Inflammatory macrophage treated with lipopolysaccharide for 1 hour (primary cell): ENCODE data around the gene PANX2.
"Not testable (repeated sequence)": the region's sequence is repeated elsewhere in the genome, so short reads cannot be mapped to it uniquely, and the experiment has no call there.

Experiments
- DNase-seq, 2 donors: peaks; one replicate each; pipeline ENCODE4 v3.0.0-alpha.2; 2020 to 2022

The PANX2 gene, protein sequence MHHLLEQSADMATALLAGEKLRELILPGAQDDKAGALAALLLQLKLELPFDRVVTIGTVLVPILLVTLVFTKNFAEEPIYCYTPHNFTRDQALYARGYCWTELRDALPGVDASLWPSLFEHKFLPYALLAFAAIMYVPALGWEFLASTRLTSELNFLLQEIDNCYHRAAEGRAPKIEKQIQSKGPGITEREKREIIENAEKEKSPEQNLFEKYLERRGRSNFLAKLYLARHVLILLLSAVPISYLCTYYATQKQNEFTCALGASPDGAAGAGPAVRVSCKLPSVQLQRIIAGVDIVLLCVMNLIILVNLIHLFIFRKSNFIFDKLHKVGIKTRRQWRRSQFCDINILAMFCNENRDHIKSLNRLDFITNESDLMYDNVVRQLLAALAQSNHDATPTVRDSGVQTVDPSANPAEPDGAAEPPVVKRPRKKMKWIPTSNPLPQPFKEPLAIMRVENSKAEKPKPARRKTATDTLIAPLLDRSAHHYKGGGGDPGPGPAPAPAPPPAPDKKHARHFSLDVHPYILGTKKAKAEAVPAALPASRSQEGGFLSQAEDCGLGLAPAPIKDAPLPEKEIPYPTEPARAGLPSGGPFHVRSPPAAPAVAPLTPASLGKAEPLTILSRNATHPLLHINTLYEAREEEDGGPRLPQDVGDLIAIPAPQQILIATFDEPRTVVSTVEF

DNA sequence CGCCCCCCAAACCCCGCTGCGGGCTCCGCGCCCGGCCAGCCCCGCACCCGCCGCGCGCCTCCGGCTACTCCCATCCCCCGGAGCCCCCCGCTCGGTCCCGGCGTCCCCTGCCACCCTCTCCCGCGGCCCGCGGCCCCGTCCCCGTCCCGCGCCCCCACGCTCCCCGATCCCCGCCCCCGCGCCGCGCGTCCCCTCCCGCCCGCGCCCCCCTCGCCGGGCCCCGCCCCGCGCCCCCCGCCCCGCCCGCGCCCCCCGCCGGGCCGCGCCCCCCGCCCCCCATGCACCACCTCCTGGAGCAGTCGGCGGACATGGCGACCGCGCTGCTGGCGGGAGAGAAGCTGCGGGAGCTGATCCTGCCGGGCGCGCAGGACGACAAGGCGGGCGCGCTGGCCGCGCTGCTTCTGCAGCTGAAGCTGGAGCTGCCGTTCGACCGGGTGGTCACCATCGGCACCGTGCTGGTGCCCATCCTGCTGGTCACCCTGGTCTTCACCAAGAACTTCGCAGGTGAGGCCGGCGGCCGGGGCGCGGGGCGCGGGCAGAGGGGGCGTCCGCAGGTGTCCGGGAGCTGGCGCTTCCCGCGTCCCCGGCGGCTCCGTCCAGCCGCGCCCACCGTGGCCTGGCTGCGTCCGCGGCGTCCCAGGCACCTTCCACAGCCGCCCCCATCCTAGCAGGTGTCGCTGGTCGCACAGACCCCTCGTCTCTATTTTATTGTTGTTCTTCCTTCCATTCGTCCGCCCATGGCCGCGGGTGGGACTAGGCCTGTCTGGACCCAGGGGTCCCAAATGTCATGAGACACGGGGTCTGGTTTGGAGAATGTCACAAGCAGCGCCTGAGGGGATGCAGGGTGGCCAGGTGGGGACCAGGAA is at the start of gene PANX2:
Gene PANX2, plus strand, starts transcription at position 279 of the 866 bp plus-strand sequence. Its CDS starts 0 bp downstream, at position 279.
- no peak for DNase-seq

DNA sequence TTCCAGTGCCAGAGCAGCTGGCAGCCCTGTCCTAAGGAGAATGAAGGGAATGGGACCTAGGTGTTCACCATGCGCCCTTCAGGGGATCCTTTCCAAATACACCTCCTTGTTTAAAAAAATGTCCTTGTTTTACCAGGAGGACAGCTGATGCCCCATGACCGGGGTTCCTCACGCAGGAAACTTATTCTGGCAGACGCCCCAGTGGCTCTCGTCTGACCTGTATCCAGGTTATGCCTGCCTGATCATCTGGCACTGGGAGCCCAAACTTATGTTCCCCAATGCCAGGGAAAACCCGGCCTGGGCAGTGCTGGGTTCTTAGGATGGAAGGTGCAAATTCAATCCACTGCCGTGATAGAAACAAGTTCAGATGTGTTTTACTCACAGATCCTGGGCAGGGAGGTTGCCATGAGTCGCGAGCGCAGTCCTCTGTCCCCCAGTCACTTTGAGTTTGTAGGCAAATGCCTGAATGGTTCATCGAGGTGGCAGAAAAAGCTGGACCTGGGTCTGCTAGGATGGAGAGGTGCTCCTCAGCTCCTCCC is 49.3 kb upstream of the PANX2 start:
- DNase-seq: no peak

DNA sequence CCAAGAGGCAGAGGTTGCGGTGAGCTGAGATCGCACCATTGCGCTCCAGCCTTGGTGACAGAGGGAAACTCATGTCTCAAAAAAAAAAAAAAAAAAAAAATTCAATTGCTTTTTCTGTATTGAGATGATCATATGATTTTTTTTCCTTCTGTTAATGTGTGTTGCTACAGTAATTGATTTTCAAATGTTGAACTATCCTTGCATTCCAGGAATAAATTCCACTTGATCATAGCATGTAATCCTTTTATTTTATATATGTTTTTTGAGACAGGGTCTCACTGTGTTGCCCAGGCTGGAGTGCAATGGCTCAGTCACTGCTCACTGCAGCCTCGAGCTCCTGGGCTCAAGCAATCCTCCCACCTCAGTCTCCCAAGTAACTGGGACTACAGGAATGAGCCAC is 47.4 kb upstream of the PANX2 start:
- DNase-seq: no peak

DNA sequence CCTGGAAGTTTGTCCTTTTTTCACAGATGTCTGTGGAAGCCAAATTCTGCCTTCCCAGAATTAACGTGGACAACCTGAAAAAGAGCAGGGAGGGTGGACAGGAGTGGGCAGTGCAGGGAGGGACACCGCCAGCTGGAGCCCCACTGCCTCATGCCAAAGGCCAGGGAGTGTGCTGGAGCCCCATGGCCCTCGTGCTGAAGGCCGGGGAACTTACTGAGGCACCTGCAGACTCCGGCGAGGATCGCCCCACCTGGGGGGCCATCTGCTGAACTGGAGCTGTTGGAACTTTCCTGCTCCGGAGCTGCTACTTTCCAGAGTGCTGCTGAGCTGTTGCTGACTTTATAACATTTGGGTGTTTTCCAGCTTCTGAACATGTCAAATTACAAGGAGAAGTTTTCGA is 45.5 kb upstream of the PANX2 start:
- no peak for DNase-seq

DNA sequence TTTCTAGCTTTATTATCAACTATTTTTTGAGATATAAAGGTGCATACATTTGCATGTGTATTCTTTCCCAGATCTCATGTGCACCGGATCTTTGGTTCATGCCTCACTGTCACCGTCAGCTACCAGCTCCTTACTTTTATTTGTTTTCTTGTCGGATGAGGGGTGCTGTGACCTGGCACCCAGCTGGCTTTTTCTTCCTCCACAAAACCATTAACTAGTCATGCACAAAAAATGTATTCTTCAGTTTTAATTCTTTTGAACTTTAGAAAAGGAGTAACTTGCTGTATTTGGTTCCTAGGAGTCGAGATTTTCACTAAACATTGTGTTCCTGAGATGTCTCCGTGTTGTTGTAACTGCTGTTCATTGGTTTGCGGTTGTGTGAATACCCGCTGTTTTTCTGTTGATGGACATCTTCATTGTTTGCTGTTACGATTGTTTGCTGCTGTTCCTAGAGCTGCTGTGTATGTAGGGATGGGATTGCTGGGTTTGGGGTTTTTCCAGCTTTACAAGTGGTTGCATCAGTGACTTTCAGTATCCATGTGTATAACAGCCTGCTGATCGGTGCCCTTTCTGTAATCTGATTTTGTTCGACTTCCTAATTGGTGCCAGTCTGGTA is 41.3 kb upstream of the PANX2 start:
- no peak for DNase-seq

DNA sequence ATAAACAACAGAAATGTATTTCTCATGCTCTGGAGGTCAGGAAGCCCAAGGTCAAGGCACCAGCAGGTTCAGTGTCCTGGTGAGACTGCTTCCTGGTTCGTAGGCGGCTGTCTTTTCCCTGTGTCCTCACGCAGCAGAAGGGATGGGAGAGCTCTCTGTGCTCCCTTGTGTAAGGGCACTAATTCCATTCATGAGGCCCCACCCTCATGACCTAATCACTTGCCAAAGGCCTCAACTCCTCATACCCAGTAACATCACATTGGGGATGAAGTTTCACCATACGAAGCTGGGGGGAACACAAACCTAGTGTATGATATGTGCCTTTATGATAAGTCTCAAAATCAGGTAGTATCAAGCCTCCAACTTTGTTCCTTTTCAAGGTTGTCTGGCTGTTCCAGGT is 38.6 kb upstream of the PANX2 start:
- DNase-seq: no peak

DNA sequence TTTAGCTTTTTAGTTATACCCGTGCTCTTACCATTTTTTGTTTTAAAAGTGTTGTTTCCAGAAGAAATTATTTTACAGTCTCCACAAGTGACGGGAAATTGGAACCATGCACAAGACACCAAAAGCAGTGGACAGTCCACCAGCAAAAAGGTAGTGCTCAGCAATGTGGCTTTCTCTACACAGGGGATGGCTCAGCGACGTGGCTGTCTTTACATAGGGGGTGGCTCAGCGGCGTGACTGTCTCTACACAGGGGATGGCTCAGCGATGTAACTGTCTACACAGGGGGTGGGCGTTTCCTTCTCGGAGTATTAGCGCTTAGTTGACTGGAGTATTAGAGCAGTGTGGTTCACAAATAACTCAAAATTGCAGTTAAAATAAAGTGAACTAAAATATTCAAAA is 36.0 kb upstream of the PANX2 start:
- DNase-seq: no peak

DNA sequence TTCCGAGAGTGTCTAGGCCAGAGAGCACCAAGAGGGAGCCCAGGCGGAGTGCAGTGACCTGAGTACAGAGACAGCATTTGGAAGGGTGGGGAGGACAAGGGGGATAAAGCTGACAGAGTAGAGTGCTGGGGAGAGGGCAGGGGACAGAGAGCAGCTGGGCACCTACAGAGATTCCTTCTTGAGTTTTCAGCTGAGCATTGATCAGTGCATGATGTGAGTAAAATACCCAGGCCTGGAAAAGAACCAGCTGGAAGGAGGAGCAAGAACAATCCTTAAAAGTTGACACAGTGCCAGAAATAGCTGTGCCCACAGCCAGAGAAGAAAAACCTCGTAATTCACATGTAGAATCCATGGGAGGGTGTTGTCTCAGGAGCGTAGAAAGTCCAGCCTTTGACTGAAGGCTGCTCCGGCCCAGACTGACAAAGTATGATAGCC is 33.9 kb upstream of the PANX2 start:
- no peak for DNase-seq

DNA sequence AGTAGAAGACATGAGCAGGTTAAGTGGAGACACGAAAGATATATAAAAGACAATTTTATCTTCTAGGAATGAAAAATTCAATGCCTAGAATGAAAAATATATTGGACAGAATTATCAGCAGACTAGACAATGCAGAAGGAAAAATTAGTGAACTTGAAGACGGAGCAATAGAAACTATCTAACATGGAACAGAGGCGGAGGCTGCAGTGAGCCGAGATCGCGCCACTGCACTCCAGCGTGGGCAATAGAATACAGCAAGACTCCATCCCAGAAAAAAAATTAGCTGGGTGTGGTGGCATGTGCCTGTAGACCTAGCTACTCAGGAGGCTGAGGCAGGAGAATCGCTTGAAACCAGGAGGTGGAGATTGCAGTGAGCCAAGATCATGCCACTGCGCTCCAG is 33.3 kb upstream of the PANX2 start:
- DNase-seq: not testable (repeated sequence)

DNA sequence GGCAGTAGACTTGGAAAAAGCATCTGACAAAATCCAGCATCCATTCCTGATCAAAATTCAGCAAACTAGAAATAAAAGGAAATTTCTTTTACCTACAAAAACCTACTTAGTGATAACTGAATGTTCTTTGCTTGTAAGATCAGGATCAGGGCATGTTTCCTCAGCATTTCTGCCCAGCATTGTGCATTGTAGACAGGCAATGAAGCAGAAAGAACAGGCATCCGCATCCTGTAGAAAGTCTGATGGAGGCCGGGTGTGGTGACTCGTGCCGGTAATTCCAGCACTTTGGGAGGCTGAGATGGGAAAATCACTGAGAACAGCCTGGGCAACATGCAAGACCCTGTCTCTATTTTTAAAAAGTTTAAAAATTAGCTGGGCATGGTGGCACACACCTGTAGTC is 32.5 kb upstream of the PANX2 start:
- no peak for DNase-seq

DNA sequence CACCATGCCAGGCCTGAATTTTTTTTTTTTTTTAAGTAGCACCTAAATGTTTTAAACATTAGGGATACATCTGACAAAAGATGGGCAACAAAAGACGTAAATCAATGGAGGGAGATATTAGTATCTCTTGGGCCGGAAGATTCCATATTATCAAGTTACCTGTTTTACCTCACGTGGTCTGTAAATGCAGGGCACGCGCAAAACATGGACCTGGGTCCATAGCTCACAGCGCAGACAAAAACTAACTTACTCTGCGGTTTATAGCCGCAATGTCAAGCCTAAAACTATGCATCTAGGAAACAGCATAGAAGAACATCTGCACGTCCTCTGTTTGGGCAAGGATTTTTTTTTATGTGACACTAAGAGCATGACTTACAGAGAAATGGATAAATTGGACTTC is 31.5 kb upstream of the PANX2 start:
- no peak for DNase-seq

DNA sequence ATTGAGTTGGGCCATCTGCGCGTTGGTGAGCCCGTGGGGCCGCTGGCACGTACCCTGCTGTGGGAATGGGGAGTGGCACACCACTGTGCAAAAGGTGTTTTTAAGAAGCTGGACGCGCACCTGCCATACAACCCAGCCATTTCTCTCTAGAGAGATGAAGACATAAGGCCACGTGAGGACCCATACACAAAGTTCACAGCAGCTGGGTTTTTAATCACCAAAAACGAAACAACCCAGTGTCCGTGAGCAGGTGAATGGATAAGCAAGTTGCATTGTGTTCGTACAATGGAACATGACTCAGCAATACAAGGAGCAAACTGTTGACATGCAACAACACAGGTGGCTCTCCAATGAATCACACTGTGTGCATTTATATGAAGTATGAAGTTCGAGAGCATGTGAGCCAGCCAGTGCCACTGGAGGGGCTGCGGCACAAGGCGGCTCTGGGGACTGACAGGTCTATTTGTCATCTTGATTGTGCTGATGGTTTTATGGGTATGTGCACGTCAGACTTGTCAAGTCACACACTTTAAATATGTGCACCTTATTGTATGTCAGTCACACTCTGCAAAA is 30.6 kb upstream of the PANX2 start:
- DNase-seq: no peak

DNA sequence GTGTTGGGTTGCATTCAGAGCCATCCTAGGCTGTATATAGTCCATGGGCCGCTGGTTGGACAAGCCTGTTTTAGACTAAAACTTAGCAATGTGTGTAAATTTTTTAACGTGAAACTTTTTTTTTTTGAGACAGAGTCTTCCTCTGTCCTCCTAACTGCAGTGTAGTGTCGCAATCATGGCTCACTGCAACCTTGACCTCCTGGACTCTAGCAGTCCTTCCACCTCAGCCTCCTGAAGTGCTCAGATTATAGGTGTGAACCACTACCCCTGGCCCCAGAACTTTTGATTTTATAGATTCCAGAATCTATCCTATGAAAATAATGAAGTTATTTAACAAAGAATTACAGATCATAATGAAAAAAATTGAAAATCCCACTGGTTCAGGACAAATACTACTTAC is 29.9 kb upstream of the PANX2 start:
- DNase-seq: no peak

DNA sequence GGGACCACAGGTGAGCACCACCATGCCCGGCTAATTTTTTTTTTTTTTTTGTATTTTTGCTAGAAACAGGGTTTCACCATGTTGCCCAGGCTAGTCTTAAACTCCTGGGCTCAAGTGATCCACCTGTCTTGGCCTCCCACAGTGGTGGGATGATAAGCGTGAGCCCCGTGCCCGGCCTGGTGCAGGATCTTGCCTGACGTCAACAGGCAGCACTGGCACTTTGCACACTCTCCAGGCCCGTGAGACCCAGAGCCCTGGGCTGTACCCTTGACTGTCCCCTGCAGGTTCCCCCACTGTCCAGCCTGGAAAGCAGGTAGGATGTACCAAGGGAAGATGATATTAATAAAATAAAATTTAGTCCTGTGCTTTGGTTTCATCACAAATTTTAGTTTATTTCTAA is 29.1 kb upstream of the PANX2 start:
- no peak for DNase-seq

DNA sequence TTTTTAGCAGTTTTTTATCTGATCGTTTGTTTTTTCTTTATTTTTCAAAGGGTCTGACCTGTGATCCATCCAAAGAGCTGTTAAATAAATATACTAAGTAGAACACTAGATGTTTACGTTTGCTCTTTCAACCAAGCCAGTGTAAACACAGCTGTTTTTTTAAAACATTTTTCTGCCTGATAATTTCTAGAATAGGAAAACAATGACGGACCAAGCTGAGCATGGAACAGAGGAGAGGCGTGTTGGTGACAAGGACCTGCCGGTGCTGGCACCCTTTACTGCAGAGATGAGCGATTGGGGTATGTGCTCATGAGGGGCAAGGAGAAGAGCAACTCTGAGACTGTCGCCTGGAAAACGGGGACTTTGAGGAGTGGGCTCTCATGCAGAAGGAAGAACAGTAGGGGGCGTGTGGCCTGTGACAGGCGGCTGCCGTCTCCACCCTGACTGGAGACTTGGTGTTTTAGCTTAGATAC is 28.6 kb upstream of the PANX2 start:
- no peak for DNase-seq

DNA sequence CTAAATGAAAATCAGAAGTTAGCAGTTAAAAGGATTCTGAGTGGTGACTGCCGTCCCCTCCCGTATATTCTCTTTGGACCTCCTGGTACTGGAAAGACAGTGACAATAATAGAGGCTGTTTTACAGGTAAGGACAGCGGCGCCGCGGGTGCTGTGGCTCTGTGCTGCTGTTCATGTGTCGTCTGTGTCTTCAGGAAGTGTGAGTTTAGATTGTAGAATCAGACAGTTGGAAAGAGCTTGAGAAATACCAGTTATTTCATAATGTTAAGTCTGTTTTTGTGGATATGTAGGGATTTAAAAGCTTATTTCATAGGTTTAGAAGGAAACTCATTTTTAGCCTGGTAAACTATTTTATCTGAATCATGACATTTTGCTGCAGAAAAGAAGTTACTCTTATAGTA is 27.4 kb upstream of the PANX2 start:
- DNase-seq: peak in 1 of 2 donors; percentile 8

DNA sequence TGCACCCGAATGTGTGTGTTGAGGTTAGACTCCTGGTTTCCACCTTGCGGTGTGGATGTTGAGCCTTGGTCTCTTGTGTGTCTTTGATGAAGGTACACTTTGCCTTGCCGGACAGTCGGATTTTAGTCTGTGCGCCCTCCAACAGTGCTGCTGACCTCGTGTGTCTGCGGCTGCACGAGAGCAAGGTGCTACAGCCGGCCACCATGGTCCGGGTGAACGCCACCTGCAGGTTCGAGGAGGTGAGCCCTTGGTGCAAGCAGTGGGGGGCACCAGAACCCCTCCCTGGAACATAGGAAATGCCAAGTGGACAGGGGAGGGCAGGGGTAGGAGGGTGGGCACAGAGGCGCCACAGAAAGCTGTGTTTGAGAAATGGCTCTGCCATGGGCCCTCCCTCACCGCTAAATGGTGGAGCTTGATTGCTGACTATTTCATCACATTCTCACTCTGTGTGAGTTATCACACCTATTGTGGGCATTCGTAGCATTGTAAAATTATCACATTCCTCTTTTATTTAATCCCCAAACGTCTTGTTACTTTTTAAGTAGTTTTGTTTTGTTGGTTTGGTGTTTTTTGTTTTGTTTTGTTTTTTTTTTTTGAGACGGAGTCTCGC is 26.4 kb upstream of the PANX2 start:
- DNase-seq: no peak

DNA sequence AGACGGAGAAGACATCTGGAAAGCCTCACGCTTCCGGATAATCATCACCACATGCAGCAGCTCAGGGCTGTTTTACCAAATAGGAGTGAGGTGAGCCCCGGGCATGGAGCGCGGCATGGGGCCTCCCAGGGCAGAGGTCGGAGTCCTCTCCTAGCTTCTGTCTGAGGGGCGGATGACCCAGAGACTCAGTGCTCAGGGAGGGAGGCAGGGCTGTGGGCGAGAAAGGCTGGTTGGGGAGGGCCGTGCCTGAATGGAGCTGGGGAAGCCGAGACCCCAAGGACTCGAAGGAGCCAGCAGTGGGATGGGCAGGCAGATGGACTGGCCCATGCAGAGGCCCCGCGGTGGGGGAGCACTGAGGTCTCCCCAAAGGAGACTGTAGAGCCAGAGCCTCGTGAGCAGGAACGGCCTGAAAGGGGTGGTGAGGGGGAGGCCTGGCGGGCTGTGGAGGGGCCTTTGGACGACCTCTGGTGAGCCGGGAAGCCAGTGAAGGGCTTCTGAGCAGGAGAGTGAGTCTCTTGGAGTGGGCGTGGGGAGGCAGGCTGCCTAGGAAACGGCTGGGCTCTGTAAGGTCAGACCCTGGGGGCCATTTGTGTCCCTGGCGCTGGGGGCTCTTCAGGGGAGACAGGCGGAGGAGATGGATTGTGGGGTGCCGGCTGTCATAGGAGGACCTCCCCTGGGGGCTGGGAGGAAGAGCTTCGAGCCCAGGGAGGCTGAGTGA is 24.7 kb upstream of the PANX2 start:
- DNase-seq: no peak

DNA sequence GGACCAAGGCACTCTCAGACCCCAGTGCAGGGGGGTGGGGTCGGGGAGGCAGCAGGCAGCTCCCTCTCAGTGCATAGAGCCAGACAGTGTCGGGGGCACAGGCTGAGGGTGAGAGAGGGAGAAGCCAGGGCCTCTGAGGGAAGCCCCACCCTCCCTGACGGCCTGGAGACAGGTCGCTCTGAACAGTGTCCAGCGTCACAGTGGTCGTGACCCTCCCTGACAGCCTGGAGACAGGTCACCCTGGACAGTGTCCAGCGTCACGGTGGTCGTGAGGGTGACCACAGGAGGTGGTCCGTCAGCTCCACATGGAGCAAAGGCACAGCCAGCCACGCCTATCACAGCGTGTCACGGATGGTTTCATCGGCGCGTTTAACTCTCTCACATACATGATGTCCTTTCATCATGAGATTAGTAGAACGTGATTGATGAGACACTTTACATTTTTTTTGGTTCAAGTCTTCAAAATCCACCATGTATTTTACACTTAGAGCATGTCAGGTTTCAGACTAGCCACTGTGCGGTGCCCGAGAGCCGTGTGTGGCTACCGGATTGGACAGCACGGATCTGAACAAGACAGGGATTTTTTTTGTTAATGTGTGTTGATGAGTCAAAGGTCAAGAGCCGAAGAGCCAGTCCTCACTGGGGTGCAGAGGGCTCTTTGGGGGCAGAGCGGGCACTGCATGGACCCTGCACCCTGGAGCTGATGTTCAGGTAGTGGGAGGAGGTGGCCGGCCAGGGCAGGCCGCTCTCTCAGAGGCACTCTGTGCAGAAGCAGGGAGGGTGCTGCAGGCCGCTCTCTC is 23.9 kb upstream of the PANX2 start:
- DNase-seq: peak; percentile 20 to 35
